ENCODE results near the gene CDHR2.

CDHR2 gene

DNA sequence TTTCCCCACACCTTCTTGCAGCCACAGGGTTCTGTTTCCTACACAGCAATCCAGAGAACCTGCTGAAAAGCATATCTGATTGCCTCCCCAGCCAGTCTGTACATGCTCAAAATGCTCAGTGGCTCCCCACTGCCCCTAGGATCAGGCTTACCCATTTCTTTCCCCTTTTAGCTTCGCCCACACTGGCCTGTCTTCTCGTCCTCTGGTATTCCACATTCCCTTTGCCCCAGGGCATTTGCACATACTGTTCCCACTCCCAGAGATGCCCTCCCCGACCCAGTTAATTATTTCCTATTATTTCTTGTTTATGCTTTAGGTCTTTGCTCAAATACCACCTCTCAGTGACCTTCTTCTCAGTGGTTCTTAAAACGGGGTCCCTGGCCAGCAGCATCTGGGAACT lies 91.5 kb downstream of the CDHR2 start:
- no peak overlapping the region for H3K27ac ChIP-seq
- H3K36me3 ChIP-seq (ENCODE audit: insufficient read depth, low read length) = no peaks in the 10 kb centered on the region
- H3K9me3 ChIP-seq (ENCODE audit: low read depth, low read length) = no peaks in the 10 kb centered on the region
- DNase-seq (ENCODE audit: low read depth, low spot score) = no peak
- no peak overlapping the region for H3K9ac ChIP-seq (ENCODE audit: insufficient read length)
- no peak for TF ChIP-seq POLR2AphosphoS5 (IDR thresholded peaks at IDR 0.05; ENCODE audit: borderline replicate concordance, low read depth, low read length)
- TF ChIP-seq EZH2 (IDR thresholded peaks at IDR 0.05) = no peak
- no peak for TF ChIP-seq FOXP2 (optimal IDR thresholded peaks at IDR 0.05; ENCODE audit: control extremely low read depth, extremely low read length, insufficient read depth)
- no peak overlapping the region for H3K4me3 ChIP-seq

DNA sequence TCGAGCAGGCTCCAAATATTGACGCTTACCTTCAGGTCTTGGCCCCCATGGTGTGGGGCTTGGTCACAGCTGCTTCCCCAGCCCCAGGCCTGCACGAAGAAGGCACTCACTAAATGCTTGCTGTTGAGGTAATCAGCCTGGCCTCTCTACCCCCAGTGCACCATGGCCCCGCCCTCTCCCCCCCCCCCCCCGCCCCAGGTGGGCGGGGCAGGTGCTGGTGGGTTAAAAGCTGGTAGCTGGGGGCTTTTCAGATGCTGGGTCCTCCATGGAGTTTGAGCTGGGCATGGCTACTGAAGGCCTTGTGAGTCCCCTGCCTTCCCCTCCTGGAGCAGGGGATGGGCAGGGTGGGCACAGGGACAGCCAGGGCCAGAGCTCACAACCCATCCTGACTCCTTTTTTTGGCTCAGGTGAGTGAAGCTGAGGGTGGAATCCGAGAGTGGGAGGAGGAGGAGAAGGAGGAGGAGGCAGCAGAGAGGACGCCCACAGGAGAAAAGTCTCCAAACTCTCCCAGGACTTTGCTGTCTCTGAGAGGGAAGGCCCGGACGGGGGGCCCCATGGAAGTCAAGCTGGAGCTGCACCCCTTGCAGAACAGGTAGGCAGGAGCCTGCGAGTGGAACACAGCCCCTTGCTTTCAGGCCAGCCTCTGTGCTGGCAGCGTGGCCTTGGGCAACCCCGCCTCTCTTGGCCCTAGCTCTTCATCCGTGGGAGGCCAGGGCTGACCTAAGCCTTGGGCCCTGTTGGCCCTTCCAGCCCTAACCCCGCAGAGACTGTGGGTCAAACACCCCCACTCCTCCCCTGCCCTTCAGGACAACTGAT lies 93.7 kb downstream of the CDHR2 start:
- no peak for DNase-seq (ENCODE audit: low read depth, low spot score)
- H3K4me3 ChIP-seq = no peak overlapping the region
- no peaks in the 10 kb centered on the region for H3K9me3 ChIP-seq (ENCODE audit: low read depth, low read length)
- TF ChIP-seq EZH2 (IDR thresholded peaks at IDR 0.05) (no peak), FOXP2 (optimal IDR thresholded peaks at IDR 0.05; ENCODE audit: control extremely low read depth, extremely low read length, insufficient read depth) (no peak), POLR2AphosphoS5 (IDR thresholded peaks at IDR 0.05; ENCODE audit: borderline replicate concordance, low read depth, low read length) (no peak)
- H3K9ac ChIP-seq (ENCODE audit: insufficient read length) = no peak overlapping the region
- H3K36me3 ChIP-seq (ENCODE audit: insufficient read depth, low read length) = no peaks in the 10 kb centered on the region
- no peak overlapping the region for H3K27ac ChIP-seq

DNA sequence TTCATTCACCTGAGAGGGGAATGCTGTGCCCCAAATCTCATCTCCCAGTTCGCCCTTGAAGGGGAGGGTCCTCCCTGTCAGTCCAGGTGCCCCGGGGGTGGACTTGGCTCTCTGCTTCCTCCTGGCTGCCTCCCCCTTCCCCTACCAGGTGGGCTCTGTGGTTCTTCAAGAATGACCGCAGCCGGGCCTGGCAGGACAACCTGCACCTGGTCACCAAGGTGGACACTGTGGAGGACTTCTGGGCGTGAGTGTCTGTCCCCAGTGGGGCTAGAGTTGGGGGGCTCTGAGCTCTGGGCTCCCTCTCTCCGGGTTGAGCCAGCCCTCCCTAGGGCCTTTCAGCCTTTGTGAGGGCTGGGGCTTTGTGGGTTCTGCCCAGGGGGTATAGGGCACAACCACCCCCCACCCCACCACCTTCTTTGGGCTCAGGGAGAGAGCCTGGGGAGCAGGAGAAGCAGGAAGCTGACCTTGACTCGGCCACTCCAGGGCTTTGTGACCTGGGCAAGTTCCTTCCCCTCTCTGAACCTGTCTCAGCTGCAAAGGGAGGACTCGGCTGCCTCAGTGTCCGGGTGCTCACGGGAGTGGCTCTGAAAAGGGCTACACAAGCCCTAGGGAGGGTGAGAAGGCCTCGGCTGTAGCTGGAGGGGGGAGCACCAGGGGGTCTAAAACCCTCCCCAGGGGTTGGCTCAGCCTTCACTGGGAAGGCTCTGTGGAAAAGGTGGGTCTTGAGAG lies 94.5 kb downstream of the CDHR2 start:
- no peak overlapping the region for H3K4me3 ChIP-seq
- TF ChIP-seq EZH2 (IDR thresholded peaks at IDR 0.05) (no peak), POLR2AphosphoS5 (IDR thresholded peaks at IDR 0.05; ENCODE audit: borderline replicate concordance, low read depth, low read length) (no peak), FOXP2 (optimal IDR thresholded peaks at IDR 0.05; ENCODE audit: control extremely low read depth, extremely low read length, insufficient read depth) (no peak)

DNA sequence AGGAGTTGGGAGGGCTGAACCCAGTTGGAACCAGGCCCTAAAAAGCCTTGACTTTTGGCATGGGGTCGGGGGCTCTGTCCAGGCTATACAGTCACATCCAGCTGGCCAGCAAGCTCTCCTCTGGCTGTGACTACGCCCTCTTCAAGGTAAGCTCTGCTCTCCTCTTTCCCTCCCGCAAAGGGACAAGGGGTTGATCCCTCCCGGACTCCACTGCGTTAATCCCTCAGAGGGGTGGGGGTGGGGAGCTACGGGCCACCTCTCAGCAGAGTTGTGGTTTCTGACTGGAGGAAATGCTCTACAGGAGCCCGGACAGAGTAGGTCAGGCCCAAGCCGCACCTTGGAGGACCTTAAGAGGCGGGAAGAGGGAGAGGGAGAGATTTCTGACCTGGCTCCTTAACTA lies 95.2 kb downstream of the CDHR2 start:
- TF ChIP-seq FOXP2 (optimal IDR thresholded peaks at IDR 0.05; ENCODE audit: control extremely low read depth, extremely low read length, insufficient read depth) (no peak), EZH2 (IDR thresholded peaks at IDR 0.05) (no peak), POLR2AphosphoS5 (IDR thresholded peaks at IDR 0.05; ENCODE audit: borderline replicate concordance, low read depth, low read length) (no peak)
- no peak overlapping the region for H3K9ac ChIP-seq (ENCODE audit: insufficient read length)
- H3K36me3 ChIP-seq (ENCODE audit: insufficient read depth, low read length) = no peaks in the 10 kb centered on the region

More for the DNA sequence above, 94.5 kb downstream of the CDHR2 start:
- Histone ChIP-seq H3K27ac (no peak overlapping the region), H3K9ac (ENCODE audit: insufficient read length) (no peak overlapping the region), H3K36me3 (ENCODE audit: insufficient read depth, low read length) (no peaks in the 10 kb centered on the region), H3K9me3 (ENCODE audit: low read depth, low read length) (no peaks in the 10 kb centered on the region)
- no peak for DNase-seq (ENCODE audit: low read depth, low spot score)

DNA sequence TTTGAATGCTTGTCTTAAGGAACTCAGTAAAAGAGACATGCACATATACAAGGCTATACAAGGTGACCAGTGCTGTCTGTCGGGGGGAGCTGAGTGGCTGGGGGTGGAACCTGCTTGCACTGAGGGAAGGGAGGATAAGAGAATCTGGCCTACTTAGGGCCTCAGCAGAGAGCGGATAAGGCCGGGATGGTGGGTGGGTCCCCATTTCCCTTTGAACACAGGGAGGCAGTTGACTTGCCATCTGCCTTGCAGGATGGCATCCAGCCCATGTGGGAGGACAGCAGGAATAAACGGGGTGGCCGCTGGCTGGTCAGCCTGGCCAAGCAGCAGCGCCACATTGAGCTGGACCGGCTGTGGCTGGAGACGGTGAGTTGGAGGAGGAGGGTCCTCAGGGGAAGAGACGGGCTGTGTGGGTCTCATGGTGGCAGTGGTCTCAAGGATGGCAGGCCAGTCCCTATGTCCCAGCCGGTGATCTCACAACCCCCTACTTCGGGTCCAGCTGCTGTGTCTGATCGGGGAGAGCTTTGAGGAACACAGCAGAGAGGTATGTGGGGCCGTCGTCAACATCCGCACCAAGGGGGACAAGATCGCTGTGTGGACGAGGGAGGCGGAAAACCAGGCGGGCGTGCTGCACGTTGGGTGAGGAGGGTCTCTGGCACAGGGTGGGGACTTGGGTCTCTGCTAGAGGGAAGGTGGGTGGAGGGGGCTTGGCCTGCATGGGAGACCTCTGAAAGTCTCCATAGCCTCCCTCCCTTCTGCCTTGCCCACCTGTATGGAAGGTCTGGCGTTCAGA lies 95.9 kb downstream of the CDHR2 start:
- Histone ChIP-seq H3K4me3 (no peak overlapping the region), H3K9me3 (ENCODE audit: low read depth, low read length) (no peaks in the 10 kb centered on the region), H3K9ac (ENCODE audit: insufficient read length) (no peak overlapping the region), H3K36me3 (ENCODE audit: insufficient read depth, low read length) (no peaks in the 10 kb centered on the region), H3K27ac (no peak overlapping the region)
- no peak for DNase-seq (ENCODE audit: low read depth, low spot score)
- TF ChIP-seq EZH2 (IDR thresholded peaks at IDR 0.05) = no peak
- no peak for TF ChIP-seq FOXP2 (optimal IDR thresholded peaks at IDR 0.05; ENCODE audit: control extremely low read depth, extremely low read length, insufficient read depth)
- no peak for TF ChIP-seq POLR2AphosphoS5 (IDR thresholded peaks at IDR 0.05; ENCODE audit: borderline replicate concordance, low read depth, low read length)

More for the DNA sequence above, 95.2 kb downstream of the CDHR2 start:
- no peaks in the 10 kb centered on the region for H3K9me3 ChIP-seq (ENCODE audit: low read depth, low read length)
- H3K4me3 ChIP-seq = no peak overlapping the region
- DNase-seq (ENCODE audit: low read depth, low spot score) = no peak
- no peak overlapping the region for H3K27ac ChIP-seq
